ENCODE results near the gene NDST3.

Gene NDST3

DNA sequence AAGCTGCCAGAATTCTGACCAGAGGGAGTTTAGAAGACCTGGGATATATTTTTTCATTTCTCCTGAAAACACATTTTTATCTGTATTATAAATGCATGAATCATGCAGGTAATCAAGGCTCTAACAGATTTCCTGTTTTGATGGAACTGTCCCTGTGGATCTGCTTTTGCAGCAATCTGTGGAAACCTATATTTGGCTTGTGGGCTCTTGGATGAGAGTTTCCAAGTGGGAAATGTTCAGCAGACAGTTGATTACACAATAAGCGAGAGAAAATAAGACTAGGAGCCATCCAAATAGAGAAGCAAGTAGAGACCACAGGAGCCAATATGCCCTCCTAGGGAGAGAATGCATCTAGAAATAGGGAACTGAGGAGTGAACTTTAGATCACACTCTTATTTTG, 105.0 kb downstream of the NDST3 start:
- no peaks in the 10 kb centered on the region for H3K36me3 Mint-ChIP-seq (ENCODE audit: low read depth)
- no peak for DNase-seq
- H3K27me3 Mint-ChIP-seq (ENCODE audit: low read depth, poor library complexity): peaks cover 4% of the 10 kb centered on the region
- TF ChIP-seq, protein P1, sequence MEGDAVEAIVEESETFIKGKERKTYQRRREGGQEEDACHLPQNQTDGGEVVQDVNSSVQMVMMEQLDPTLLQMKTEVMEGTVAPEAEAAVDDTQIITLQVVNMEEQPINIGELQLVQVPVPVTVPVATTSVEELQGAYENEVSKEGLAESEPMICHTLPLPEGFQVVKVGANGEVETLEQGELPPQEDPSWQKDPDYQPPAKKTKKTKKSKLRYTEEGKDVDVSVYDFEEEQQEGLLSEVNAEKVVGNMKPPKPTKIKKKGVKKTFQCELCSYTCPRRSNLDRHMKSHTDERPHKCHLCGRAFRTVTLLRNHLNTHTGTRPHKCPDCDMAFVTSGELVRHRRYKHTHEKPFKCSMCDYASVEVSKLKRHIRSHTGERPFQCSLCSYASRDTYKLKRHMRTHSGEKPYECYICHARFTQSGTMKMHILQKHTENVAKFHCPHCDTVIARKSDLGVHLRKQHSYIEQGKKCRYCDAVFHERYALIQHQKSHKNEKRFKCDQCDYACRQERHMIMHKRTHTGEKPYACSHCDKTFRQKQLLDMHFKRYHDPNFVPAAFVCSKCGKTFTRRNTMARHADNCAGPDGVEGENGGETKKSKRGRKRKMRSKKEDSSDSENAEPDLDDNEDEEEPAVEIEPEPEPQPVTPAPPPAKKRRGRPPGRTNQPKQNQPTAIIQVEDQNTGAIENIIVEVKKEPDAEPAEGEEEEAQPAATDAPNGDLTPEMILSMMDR (IDR thresholded peaks at IDR 0.05): no peak
- no peaks in the 10 kb centered on the region for H3K9me3 Mint-ChIP-seq
- H3K4me1 Mint-ChIP-seq: no peaks in the 10 kb centered on the region
- H3K27ac Mint-ChIP-seq: no peak overlapping the region
- no peak overlapping the region for H3K4me3 Mint-ChIP-seq

DNA sequence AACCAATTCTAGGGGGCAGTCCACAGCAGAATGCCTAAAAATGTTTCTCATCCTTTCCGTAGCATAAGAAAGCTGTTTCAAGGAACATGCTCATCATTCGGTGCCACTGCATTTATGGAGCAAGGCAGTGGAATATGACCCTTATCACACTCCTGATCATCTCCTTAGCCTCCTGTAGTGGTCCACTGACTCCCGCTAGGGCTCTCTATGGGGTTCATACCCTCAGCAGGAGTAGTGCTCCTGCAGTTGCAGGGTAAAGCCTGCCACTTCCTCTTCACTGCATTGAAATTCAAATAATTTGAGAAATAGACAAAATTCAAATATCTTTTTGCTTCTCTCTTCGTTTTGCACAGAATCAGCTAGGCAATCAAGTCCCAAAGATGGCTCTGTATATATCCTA, 107.0 kb downstream of the NDST3 start:
- no peaks in the 10 kb centered on the region for H3K9me3 Mint-ChIP-seq
- H3K27ac Mint-ChIP-seq: no peak overlapping the region
- no peaks in the 10 kb centered on the region for H3K4me1 Mint-ChIP-seq
- peaks cover 3% of the 10 kb centered on the region for H3K27me3 Mint-ChIP-seq (ENCODE audit: low read depth, poor library complexity)
- no peak for DNase-seq
- TF ChIP-seq, protein P1 (IDR thresholded peaks at IDR 0.05): no peak
- no peak overlapping the region for H3K4me3 Mint-ChIP-seq
- no peaks in the 10 kb centered on the region for H3K36me3 Mint-ChIP-seq (ENCODE audit: low read depth)

DNA sequence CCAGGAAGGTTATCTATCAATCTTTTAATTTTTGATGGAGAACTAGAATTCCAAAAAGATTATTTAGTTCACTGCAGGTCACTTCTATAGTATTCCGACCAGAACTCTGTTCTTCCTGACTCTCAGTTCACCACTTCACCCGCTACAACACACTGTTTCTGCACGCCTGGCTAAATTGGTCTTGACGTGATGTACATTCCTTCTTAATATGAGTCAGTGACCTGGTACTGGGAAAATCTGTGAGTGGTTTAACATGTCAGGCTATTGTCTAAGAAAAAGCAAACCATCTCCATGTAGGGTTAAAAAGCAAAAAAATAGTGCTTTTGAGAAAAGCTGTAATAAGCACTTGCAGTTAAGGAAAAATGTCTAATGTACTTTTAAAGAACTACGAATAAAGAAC, 120.4 kb downstream of the NDST3 start:
- Mint-ChIP-seq H3K36me3 (ENCODE audit: low read depth) (peaks cover 5% of the 10 kb centered on the region), H3K4me3 (no peak overlapping the region), H3K27ac (no peak overlapping the region), H3K27me3 (ENCODE audit: low read depth, poor library complexity) (no peaks in the 10 kb centered on the region), H3K4me1 (no peaks in the 10 kb centered on the region), H3K9me3 (peaks cover 9% of the 10 kb centered on the region)
- no peak for DNase-seq
- TF ChIP-seq, protein P1 (IDR thresholded peaks at IDR 0.05): no peak

DNA sequence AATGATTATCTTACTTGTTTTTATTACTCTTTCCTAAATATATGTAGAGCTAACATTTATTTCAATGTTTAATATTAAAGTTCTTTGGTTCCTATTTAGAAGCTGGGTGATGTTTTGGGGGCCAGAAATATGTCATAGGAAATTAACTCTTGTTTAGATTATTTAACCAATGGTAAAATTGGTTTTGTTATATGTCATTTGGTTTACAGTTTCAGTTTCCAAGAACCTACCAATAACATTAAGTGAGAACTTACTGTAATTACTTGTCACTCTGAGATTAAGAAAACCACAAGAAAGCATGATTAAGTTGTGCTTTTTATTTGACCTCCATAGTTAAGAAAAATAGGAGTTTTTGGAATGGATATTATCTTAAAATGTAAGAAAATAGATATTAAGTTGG, 121.2 kb downstream of the NDST3 start:
- no peaks in the 10 kb centered on the region for H3K4me1 Mint-ChIP-seq
- peaks cover 5% of the 10 kb centered on the region for H3K36me3 Mint-ChIP-seq (ENCODE audit: low read depth)
- no peak overlapping the region for H3K27ac Mint-ChIP-seq
- H3K9me3 Mint-ChIP-seq: peaks cover 18% of the 10 kb centered on the region
- no peak overlapping the region for H3K4me3 Mint-ChIP-seq
- no peaks in the 10 kb centered on the region for H3K27me3 Mint-ChIP-seq (ENCODE audit: low read depth, poor library complexity)
- TF ChIP-seq, protein P1 (IDR thresholded peaks at IDR 0.05): no peak
- no peak for DNase-seq

DNA sequence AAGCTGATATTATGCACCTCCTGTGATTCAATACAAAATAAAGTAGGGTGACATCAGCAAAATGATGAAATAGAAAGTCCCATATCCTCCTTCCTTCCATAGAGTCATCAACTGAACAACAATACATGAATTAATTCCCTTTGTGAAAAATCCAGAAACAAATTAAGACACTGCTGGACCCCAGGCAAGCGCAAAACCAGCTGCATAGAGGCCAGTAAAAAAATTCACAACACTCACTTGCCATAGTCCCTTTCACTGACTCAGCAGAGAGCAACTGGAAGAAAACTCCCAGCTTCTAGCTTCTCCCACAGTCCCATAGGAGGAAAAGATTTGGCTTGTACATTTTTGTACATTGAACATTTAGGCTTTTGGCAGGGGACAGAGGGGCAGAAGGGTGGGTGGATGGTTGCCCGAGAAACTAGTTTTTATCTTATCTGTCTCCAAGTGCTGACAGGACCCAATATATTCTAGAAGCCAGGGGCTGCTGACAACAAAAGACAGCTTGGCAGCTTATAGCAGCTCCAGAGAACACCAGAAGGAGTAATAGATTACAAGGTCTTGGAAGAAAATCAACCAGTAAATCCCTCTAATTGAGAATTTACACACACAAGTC, 124.6 kb downstream of the NDST3 start:
- no peaks in the 10 kb centered on the region for H3K27me3 Mint-ChIP-seq (ENCODE audit: low read depth, poor library complexity)
- peaks cover 29% of the 10 kb centered on the region for H3K9me3 Mint-ChIP-seq
- H3K4me1 Mint-ChIP-seq: no peaks in the 10 kb centered on the region
- H3K4me3 Mint-ChIP-seq: no peak overlapping the region
- no peak for DNase-seq
- TF ChIP-seq, protein P1 (IDR thresholded peaks at IDR 0.05): no peak
- H3K36me3 Mint-ChIP-seq (ENCODE audit: low read depth): peaks cover 5% of the 10 kb centered on the region
- no peak overlapping the region for H3K27ac Mint-ChIP-seq

DNA sequence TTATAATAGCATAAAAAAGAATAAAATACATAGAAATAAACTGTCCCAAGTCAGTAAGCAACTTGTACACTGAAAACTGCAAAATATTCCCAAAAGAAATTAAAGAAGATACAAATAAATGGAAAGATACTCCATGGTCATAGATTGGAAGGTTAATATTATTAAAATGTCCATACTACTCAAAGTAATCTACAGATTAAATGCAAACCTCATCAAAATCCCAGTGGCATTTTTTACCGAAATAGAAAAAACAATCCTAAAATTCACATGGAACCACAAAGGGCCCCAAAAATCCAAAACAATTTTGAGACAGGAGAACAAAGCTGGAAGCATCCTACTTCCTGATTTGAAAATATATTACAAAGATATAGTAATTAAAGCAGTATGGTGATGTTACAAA, 133.0 kb downstream of the NDST3 start:
- Mint-ChIP-seq H3K36me3 (ENCODE audit: low read depth) (no peaks in the 10 kb centered on the region), H3K27ac (no peak overlapping the region), H3K9me3 (peaks cover 23% of the 10 kb centered on the region), H3K4me3 (no peak overlapping the region), H3K27me3 (ENCODE audit: low read depth, poor library complexity) (peaks cover 3% of the 10 kb centered on the region), H3K4me1 (no peaks in the 10 kb centered on the region)
- TF ChIP-seq, protein P1 (IDR thresholded peaks at IDR 0.05): no peak
- no peak for DNase-seq
